K562 (cell line): ENCODE measurements around the gene CELF4. TPM values are rescaled to one million over a fixed set of nuclear protein-coding genes. Genes with fewer than 3 reads are reported as not detected.

ENCODE experiments used
- FOXJ2 ChIP-seq: fragments of 200-800 bp; sonication (Bioruptor generic); IDR thresholded peaks from 2 replicates; pipeline ENCODE4 v1.6.1; 2016; ENCODE audit warnings: missing genetic modification characterization, missing compliant biosample characterization
- RB1 ChIP-seq: fragments of 450-650 bp; IDR thresholded peaks from 2 replicates; pipeline ENCODE4 v1.6.1; 2017; ENCODE audit warnings: low read depth, mild to moderate bottlenecking
- ZNF12 ChIP-seq: sonication (generic); formaldehyde crosslinking; IDR thresholded peaks from 2 replicates; pipeline ENCODE4 v1.4.0; 2020; ENCODE audit warnings: mild to moderate bottlenecking, missing genetic modification reagents
- ZNF586 ChIP-seq: fragments of 450-650 bp; formaldehyde crosslinking; conservative IDR thresholded peaks from 2 replicates; pipeline ENCODE4 v1.4.0; 2020; ENCODE audit warnings: mild to moderate bottlenecking, moderate library complexity
- polyA plus RNA-seq, 8 experiments: library from polyadenylated mRNA; depleted of rRNA in 4 of 8; stranded (reverse) in 5 of 8; unstranded in 3 of 8; fragments of >200 nt; fragmentation: Nextera tagmentation in 2 of 8; fragmentation: Illumina TruSeq in 1 of 8; extraction: Ambion mirVana in 2 of 8; extraction: Trizol in 1 of 8; gene quantifications; 2 replicates each; pipeline versions ENCODE4 v1.2.1 to v1.2.3, GENCODE V29; 2011 to 2014; ENCODE audit warnings: inconsistent platforms in 1 of 8, missing spikeins in 1 of 8
- total RNA-seq, 7 experiments: library from RNA; depleted of rRNA in 6 of 7; stranded (reverse); fragments of >200 nt in 6 of 7; fragmentation: Illumina TruSeq in 2 of 7; extraction: Trizol in 2 of 7; gene quantifications; 2 replicates each; pipeline versions ENCODE4 v1.2.1 to v1.2.3, GENCODE V29; 2011 to 2021; ENCODE audit warnings: low replicate concordance in 1 of 7
- TF ChIP-seq, protein P1 (sequence below): IDR thresholded peaks from 2 replicates; pipeline ENCODE4 v1.6.1; 2014; ENCODE audit warnings: antibody characterized with exemption
- TF ChIP-seq, protein P2 (sequence below), 2 experiments: fragments of 450-650 bp in 1 of 2; IDR thresholded peaks; 2 replicates each; pipeline ENCODE4 v1.6.1; 2011 to 2017; ENCODE audit warnings: low read depth in 2 of 2, antibody characterized with exemption in 1 of 2, borderline replicate concordance in 1 of 2, low read length in 1 of 2, mild to moderate bottlenecking in 1 of 2, mixed read lengths in 1 of 2; ENCODE audit not compliant: control insufficient read depth in 1 of 2
- TF ChIP-seq, protein P3 (sequence below), 2 experiments: fragments of 250-450 bp in 1 of 2; fragments of 450-650 bp in 1 of 2; sonication (Bioruptor Pico) in 1 of 2; IDR thresholded peaks; 2 replicates each; pipeline versions ENCODE4 v1.6.1 to v1.8.0; 2016 to 2021; ENCODE audit warnings: mild to moderate bottlenecking in 2 of 2, moderate library complexity in 2 of 2, missing compliant biosample characterization in 1 of 2, missing genetic modification characterization in 1 of 2

CELF4 gene
- total and polyA plus RNA-seq, 9 of the 15 experiments (the other 6 are each of a cell fraction or from before 2014, with no cell fraction given), result 0.04 to 0.24 (median 0.07) TPM; not detected in 3

DNA sequence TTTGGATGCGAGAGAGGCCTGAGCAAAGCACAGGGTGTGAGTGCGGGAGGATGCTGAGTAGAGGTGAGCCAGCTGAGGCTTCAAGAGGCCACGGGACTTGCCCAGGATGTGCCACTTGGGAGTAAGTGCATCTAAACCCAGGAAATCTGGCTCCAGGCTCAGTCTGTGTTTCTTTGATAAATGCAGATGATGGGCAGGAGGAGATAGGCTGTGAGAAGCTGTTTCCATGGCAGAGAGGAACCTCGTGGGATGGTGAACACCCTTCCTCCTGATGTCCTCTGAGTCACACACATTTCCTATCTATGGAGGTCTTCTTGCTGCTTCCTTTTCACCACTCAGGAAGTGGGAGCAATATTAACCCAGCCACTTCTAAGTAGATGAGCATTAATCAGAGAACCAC, 38.4 kb upstream of the CELF4 start (continued):
- no peak for TF ChIP-seq RB1
- TF ChIP-seq, protein P1, sequence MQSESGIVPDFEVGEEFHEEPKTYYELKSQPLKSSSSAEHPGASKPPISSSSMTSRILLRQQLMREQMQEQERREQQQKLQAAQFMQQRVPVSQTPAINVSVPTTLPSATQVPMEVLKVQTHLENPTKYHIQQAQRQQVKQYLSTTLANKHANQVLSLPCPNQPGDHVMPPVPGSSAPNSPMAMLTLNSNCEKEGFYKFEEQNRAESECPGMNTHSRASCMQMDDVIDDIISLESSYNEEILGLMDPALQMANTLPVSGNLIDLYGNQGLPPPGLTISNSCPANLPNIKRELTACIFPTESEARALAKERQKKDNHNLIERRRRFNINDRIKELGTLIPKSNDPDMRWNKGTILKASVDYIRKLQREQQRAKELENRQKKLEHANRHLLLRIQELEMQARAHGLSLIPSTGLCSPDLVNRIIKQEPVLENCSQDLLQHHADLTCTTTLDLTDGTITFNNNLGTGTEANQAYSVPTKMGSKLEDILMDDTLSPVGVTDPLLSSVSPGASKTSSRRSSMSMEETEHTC, result no peak
- TF ChIP-seq ZNF586 (CRISPR knock-in tag), result no peak
- no peak for TF ChIP-seq FOXJ2 (tag)
- TF ChIP-seq, protein P2, sequence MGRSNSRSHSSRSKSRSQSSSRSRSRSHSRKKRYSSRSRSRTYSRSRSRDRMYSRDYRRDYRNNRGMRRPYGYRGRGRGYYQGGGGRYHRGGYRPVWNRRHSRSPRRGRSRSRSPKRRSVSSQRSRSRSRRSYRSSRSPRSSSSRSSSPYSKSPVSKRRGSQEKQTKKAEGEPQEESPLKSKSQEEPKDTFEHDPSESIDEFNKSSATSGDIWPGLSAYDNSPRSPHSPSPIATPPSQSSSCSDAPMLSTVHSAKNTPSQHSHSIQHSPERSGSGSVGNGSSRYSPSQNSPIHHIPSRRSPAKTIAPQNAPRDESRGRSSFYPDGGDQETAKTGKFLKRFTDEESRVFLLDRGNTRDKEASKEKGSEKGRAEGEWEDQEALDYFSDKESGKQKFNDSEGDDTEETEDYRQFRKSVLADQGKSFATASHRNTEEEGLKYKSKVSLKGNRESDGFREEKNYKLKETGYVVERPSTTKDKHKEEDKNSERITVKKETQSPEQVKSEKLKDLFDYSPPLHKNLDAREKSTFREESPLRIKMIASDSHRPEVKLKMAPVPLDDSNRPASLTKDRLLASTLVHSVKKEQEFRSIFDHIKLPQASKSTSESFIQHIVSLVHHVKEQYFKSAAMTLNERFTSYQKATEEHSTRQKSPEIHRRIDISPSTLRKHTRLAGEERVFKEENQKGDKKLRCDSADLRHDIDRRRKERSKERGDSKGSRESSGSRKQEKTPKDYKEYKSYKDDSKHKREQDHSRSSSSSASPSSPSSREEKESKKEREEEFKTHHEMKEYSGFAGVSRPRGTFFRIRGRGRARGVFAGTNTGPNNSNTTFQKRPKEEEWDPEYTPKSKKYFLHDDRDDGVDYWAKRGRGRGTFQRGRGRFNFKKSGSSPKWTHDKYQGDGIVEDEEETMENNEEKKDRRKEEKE (IDR thresholded peaks at IDR 0.05; ENCODE audit: borderline replicate concordance in 1 of 2, control insufficient read depth in 1 of 2, low read depth in 2 of 2, low read length in 1 of 2), result no peak
- no peak for TF ChIP-seq ZNF12 (CRISPR knock-in tag)
- TF ChIP-seq, protein P3, sequence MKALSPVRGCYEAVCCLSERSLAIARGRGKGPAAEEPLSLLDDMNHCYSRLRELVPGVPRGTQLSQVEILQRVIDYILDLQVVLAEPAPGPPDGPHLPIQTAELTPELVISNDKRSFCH (CRISPR knock-in tag; IDR thresholded peaks at IDR 0.05), result no peak
- TF ChIP-seq, protein P3 (tag; IDR thresholded peaks at IDR 0.05), result no peak
